K562 (cell line): ENCODE measurements around the gene KCNC3. TPM values are rescaled to one million over a fixed set of nuclear protein-coding genes. Genes with fewer than 3 reads are reported as not detected.

Experiments used
- BHLHE40 ChIP-seq: IDR thresholded peaks from 2 replicates; pipeline ENCODE4 v1.6.1; 2011; ENCODE audit warnings: low read length, improper control_type of control experiment
- DDX20 ChIP-seq: fragments of 450-650 bp; IDR thresholded peaks from 2 replicates; pipeline ENCODE4 v1.6.1; 2016; ENCODE audit warnings: missing genetic modification characterization, low read depth, mild to moderate bottlenecking, missing compliant biosample characterization, moderate library complexity
- EHMT2 ChIP-seq: fragments of 450-650 bp; IDR thresholded peaks from 2 replicates; pipeline ENCODE4 v1.6.1; 2018; ENCODE audit warnings: antibody characterized with exemption
- ERF ChIP-seq: fragments of 450-650 bp; formaldehyde crosslinking; IDR thresholded peaks from 2 replicates; pipeline ENCODE4 v1.4.0; 2020; ENCODE audit warnings: mild to moderate bottlenecking, mixed read lengths
- FOS ChIP-seq: IDR thresholded peaks from 3 replicates; pipeline ENCODE4 v1.6.1; 2011; ENCODE audit not compliant: insufficient read length; ENCODE audit errors: extremely low read depth
- LEF1 ChIP-seq: fragments of 450-650 bp; IDR thresholded peaks from 2 replicates; pipeline ENCODE4 v1.6.1; 2016; ENCODE audit warnings: mild to moderate bottlenecking
- MCM2 ChIP-seq: fragments of 450-650 bp; IDR thresholded peaks from 2 replicates; pipeline ENCODE4 v1.6.1; 2017; ENCODE audit warnings: low read depth, mild to moderate bottlenecking
- MTA2 ChIP-seq: fragments of 450-650 bp; IDR thresholded peaks from 2 replicates; pipeline ENCODE4 v1.6.1; 2016; ENCODE audit warnings: low read depth
- TARDBP ChIP-seq: fragments of 450-650 bp; IDR thresholded peaks from 2 replicates; pipeline ENCODE4 v1.6.1; 2016
- TBL1XR1 ChIP-seq, 2 experiments: IDR thresholded peaks; 2 replicates each; pipeline ENCODE4 v1.6.1; 2012; ENCODE audit warnings: improper control_type of control experiment in 2 of 2, low read length in 2 of 2, mild to moderate bottlenecking in 1 of 2
- TBP ChIP-seq: optimal IDR thresholded peaks from 2 replicates; pipeline ENCODE3; 2011; ENCODE audit warnings: low read depth, low read length, improper control_type of control experiment
- TFAM ChIP-seq: fragments of 250-450 bp; sonication (Bioruptor Pico); conservative IDR thresholded peaks from 2 replicates; pipeline ENCODE4 v1.5.0; 2021; ENCODE audit warnings: mild to moderate bottlenecking, moderate library complexity
- VEZF1 ChIP-seq: fragments of 200-800 bp; sonication (Bioruptor generic); IDR thresholded peaks from 2 replicates; pipeline ENCODE4 v1.6.1; 2017; ENCODE audit warnings: missing genetic modification characterization, missing compliant biosample characterization
- ZBTB12 ChIP-seq: fragments of 250-450 bp; sonication (Bioruptor Pico); IDR thresholded peaks from 2 replicates; pipeline ENCODE4 v1.4.0; 2020
- ZFP91 ChIP-seq: sonication (generic); formaldehyde crosslinking; IDR thresholded peaks from 2 replicates; pipeline ENCODE4 v1.8.0; 2022; ENCODE audit warnings: mild to moderate bottlenecking, missing genetic modification reagents
- ZNF121 ChIP-seq: sonication (generic); formaldehyde crosslinking; conservative IDR thresholded peaks from 2 replicates; pipeline ENCODE4 v1.8.0; 2022; ENCODE audit warnings: missing genetic modification reagents
- ZNF449 ChIP-seq: fragments of 250-450 bp; sonication (Bioruptor Pico); IDR thresholded peaks from 2 replicates; pipeline ENCODE4 v1.8.0; 2022; ENCODE audit warnings: moderate library complexity, mild to moderate bottlenecking, inconsistent platforms
- ZNF780A ChIP-seq: fragments of 250-450 bp; sonication (Bioruptor Pico); IDR thresholded peaks from 2 replicates; pipeline ENCODE4 v1.5.0; 2021; ENCODE audit warnings: mild to moderate bottlenecking
- polyA plus RNA-seq, 8 experiments: library from polyadenylated mRNA; depleted of rRNA in 4 of 8; stranded (reverse) in 5 of 8; unstranded in 3 of 8; fragments of >200 nt; fragmentation: Nextera tagmentation in 2 of 8; fragmentation: Illumina TruSeq in 1 of 8; extraction: Ambion mirVana in 2 of 8; extraction: Trizol in 1 of 8; gene quantifications; 2 replicates each; pipeline versions ENCODE4 v1.2.1 to v1.2.3, GENCODE V29; 2011 to 2014; ENCODE audit warnings: inconsistent platforms in 1 of 8, missing spikeins in 1 of 8
- total RNA-seq, 7 experiments: library from RNA; depleted of rRNA in 6 of 7; stranded (reverse); fragments of >200 nt in 6 of 7; fragmentation: Illumina TruSeq in 2 of 7; extraction: Trizol in 2 of 7; gene quantifications; 2 replicates each; pipeline versions ENCODE4 v1.2.1 to v1.2.3, GENCODE V29; 2011 to 2021; ENCODE audit warnings: low replicate concordance in 1 of 7

Gene KCNC3
- total and polyA plus RNA-seq, 9 of the 15 experiments (the other 6 are each of a cell fraction or from before 2014, with no cell fraction given) = 0.03 to 26.2 (median 2.0) TPM

- TF ChIP-seq TFAM (CRISPR knock-in tag) = no peak
- TF ChIP-seq ZNF449 (CRISPR knock-in tag) = no peak
- TF ChIP-seq BHLHE40 = 0 out of 2 replicates have a peak, but pooled peaks have one; percentile 7
- TF ChIP-seq MTA2 = no peak
- 0 out of 2 replicates have a peak, but pooled peaks have one; percentile 29 for TF ChIP-seq EHMT2
- TF ChIP-seq TARDBP = 0 out of 2 replicates have a peak, but pooled peaks have one; percentile 72
- TF ChIP-seq LEF1 = 0 out of 2 replicates have a peak, but pooled peaks have one; percentile 48
- TF ChIP-seq TBP = peak; percentile 96
- peak; percentile 94 for TF ChIP-seq VEZF1 (CRISPR knock-in tag)
- no peak for TF ChIP-seq ZFP91 (CRISPR knock-in tag)
- no peak for TF ChIP-seq ZNF780A (CRISPR knock-in tag)
- TF ChIP-seq MCM2 = no peak
- TF ChIP-seq ZNF121 (CRISPR knock-in tag) = no peak
- TF ChIP-seq ERF (CRISPR knock-in tag) = peak; percentile 82; the same call in 1 of the 2 replicates
- TF ChIP-seq DDX20 (tag) = no peak
- TF ChIP-seq ZBTB12 (CRISPR knock-in tag) = no peak
- no peak for TF ChIP-seq FOS
- peak in 1 of 2 experiments; percentile 36; a peak in 1 of 4 replicates for TF ChIP-seq TBL1XR1 (IDR thresholded peaks at IDR 0.05; ENCODE audit: low read length in 2 of 2)
Observed at GRCh38 chr19:50329146-50329925, at the start of gene KCNC3 (continued).
